Epithelial cell of esophagus (primary cell): ENCODE measurements around the gene ZC3H13.
A peak's percentile ranks its signal among the peaks of the same experiment; 100 is the strongest.

ENCODE experiments used
- DNase-seq: peaks from one replicate; pipeline ENCODE4 v3.0.0; 2010; ENCODE audit warnings: low read depth
- H3K4me3 ChIP-seq: 2 replicates; pipeline ENCODE4 v1.5.1; 2011; ENCODE audit warnings: mild to moderate bottlenecking, low read length, control low read depth
- TF ChIP-seq, protein P1 (sequence below): IDR thresholded peaks from 2 replicates; pipeline ENCODE4 v1.5.1; 2011; ENCODE audit warnings: low read depth, mild to moderate bottlenecking, low read length, control low read depth, inconsistent platforms; ENCODE audit not compliant: insufficient read depth; ENCODE audit errors: missing control alignments

The ZC3H13 gene

DNA sequence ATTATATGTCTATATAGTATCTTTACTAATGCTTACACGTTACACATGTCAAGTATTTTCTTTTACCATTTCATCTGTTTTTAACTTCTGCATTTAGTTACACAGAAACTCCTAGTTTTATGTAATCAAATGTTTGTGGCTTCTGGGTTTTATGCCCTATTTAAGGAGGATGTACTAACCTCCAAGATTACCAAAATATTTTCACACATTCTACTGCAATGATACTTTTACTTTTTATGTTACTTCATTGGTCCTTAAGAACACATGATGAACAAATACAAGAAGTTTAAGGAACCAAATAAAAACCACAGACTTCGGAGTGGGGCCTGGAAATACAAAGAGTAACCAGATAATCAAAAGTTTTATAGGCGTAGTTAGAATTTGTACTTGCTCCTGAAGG, 37.2 kb downstream of the ZC3H13 start:
- TF ChIP-seq, protein P1, sequence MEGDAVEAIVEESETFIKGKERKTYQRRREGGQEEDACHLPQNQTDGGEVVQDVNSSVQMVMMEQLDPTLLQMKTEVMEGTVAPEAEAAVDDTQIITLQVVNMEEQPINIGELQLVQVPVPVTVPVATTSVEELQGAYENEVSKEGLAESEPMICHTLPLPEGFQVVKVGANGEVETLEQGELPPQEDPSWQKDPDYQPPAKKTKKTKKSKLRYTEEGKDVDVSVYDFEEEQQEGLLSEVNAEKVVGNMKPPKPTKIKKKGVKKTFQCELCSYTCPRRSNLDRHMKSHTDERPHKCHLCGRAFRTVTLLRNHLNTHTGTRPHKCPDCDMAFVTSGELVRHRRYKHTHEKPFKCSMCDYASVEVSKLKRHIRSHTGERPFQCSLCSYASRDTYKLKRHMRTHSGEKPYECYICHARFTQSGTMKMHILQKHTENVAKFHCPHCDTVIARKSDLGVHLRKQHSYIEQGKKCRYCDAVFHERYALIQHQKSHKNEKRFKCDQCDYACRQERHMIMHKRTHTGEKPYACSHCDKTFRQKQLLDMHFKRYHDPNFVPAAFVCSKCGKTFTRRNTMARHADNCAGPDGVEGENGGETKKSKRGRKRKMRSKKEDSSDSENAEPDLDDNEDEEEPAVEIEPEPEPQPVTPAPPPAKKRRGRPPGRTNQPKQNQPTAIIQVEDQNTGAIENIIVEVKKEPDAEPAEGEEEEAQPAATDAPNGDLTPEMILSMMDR, result no peak
- DNase-seq, result no peak
- no peak overlapping the region for H3K4me3 ChIP-seq

DNA sequence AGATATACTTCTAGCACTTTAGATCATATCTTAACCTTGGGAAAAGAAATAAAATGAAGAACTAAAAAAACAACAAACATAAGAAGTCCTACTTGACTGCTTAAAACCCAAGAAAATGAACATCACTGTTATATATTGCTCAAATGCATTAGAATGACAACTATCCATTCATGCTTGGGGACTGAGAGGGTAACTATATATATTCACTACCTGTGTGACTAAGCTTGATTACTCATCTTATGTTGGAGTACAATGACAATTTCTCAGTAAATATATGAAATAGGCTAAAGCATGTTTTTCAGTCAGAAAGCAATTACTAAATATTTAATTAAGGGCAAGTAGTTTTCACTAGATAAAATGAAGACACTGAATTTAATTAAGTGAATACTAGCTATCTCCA, 40.1 kb downstream of the ZC3H13 start:
- DNase-seq, result peak; percentile 33
- TF ChIP-seq, protein P1, result no peak
- no peak overlapping the region for H3K4me3 ChIP-seq

DNA sequence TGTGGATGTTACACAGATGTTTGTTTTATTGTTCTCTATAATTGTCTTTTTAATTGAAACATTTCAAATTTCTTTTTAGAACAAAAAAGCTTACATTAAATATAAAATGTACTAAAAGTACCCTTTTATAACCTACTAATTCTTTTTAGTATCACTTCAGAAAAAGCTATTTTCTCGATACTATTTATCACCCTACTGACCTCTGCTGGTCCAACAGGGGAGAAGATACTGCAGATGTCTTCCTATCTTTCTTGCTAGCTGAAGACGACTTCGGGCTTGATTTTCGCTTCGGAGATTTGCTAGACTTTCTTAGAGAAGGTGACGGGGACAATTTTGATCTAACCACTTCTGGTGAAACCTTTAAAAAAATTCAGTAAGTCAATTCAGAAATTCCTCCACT, 42.4 kb downstream of the ZC3H13 start:
- no peak overlapping the region for H3K4me3 ChIP-seq
- TF ChIP-seq, protein P1, result peak; percentile 37
- DNase-seq, result peak; percentile 11

DNA sequence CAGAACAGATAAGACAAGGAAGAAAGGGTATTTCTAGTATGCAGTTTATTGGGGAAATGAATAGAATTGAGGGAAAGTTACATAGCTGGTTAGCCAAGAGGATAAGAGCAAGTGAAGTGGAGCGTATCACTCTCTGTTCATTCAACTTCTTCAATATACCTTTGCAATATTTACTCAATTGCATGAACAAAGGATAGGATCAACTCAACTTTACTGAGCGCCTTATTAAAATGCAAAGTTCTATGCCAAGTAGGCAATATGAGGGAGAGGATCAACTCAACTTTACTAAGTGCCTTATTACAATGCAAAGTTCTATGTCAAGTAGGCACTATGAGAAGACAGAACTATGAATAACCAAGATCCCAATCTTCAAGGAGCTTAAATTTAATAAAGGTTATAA, 43.9 kb downstream of the ZC3H13 start:
- DNase-seq, result no peak
- no peak overlapping the region for H3K4me3 ChIP-seq
- TF ChIP-seq, protein P1, result no peak

DNA sequence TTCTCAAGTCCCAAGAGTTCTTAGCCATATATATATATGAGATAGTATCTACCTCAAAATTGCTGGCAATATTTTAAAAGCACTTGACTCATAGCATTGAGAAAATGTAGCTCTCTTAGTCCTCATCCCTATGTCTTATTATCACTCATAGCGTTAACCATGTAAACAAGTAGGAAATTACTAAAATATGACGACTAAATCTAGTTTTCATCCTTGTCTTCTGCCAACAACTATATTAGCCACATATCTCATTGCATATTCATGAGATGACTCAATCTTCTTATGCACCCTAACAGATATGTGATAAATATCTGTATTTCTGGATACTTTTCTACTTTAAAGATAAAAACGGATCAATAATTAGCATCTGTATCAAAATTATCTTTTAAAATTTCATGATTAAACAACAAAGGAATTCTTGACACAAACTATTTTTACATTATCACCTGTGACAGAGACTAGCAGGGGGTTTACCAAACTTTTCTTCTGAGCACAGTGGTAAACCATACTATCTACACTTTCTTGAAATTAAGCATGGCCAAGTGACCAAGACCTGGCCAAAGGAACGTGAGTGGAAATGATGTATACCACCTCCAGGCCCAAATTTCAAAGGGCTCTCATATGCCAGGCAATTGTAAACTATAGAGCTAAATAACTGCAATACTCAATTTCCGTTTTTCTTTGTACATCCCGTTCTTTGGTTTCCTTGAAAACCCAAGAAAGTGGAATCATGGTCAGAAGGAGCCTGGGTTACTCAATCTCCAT, 45.7 kb downstream of the ZC3H13 start:
- no peak for DNase-seq
- no peak overlapping the region for H3K4me3 ChIP-seq
- TF ChIP-seq, protein P1, result no peak

DNA sequence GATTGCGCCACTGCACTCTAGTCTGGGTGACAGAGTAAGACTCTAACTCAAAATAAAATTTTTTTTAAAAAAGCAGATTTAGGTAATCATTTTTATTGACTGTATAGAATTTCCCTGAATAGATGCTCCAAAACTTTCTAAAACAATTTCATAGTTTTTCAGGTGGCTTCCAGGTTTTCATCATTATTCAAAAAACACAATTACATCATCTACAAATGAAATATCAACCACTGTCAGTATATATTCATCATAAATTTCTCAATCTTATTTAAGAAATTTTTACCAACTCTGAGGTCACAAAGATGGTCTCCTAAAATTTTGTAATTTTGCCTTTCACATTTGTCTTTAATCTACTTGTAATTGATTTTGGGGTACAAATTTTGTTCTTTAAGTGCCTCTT, 48.1 kb downstream of the ZC3H13 start:
- DNase-seq, result no peak
- TF ChIP-seq, protein P1, result no peak
- H3K4me3 ChIP-seq, result no peak overlapping the region

DNA sequence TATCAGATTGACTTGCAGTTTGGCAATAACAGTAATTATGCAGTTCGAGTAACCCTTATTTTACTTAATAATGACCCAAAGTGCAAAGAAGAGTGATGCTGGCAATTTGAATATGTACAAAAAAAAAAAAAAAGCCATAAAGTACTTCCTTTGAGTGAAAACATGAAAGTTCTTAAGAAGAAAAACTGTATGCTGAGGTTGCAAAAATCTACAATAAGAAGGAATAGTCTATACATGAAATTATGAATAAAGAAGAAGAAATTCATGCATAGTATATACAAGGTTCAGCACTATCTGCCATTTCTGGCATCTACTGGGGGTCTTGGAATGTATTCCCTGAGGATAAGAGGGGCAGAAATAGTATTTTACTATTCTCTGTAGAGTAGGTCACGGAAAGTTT, 55.9 kb downstream of the ZC3H13 start:
- no peak overlapping the region for H3K4me3 ChIP-seq
- TF ChIP-seq, protein P1, result no peak
- no peak for DNase-seq
